ENCODE measurements around the gene TADA3. TPM values are rescaled to one million over a fixed set of nuclear protein-coding genes. Genes with fewer than 3 reads are reported as not detected.
A peak's percentile ranks its signal among the peaks of the same experiment; 100 is the strongest.

The TADA3 gene
- total and polyA plus RNA-seq, 2 donors (not counting 3 experiments of a cell fraction or from before 2014, with no cell fraction given) = 27.8 to 31.0 TPM

DNA sequence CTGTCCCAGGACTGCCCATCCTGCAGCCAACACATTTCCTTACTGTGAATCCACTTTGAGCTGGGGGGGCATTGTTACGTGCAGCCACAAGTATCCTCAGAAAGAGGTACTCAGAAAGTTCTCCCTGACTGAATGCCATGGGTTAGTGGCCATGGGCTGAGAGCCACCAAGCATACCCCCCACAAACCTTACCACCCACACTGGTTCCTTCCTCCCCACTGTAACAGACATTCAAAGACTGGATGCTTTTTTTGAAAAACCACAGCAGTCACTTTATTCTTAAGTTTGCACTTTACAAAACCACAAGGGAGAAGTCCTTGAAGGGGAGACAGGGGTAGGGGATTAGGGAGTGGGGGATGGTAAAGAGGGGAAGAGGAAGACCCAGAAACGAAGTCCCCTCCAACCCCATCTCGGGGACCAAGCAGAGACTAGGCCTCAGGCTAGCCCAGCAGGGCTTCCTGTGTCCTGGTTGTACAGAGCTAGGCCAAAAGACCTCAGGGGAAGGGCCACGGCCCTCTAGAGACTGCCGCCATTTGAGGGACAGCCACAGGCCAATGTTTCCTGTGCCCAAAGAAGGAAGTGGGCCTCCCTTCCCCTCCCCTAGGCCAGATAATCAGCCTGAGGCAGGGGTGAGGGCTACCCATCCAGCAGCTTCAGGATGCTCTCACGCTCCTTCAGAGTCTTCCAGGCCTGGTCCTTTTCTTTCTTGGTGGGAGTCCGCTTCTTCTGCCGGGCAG is 12.4 kb downstream of the TADA3 start:
- dilution Hi-C loops (cut with MboI; ENCODE audit: extremely low pct_ligation_motif_present, low sequenced_read_pairs) (no loop called here), intact Hi-C loops (cut with micrococcal nuclease) (no loop called here)
- no peak for FAIRE-seq
- no peak overlapping the region for H3K4me2 ChIP-seq (ENCODE audit: insufficient read depth, low read length)
- no peaks in the 10 kb centered on the region for H3K79me2 ChIP-seq (ENCODE audit: control insufficient read depth, insufficient read depth, low read length)
- no peak for DNase-seq (ENCODE audit: low read depth, low spot score)
- TSS peak; percentile 19 for BruUV-seq (replicated peaks)
- no peaks in the 10 kb centered on the region for H4K20me1 ChIP-seq (replicated peaks; ENCODE audit: control insufficient read depth, extremely low read depth, insufficient read depth, low read length)
- no peak overlapping the region for H3K4me3 ChIP-seq (replicated peaks in 1 of 3; ENCODE audit: insufficient read depth in 1 of 3, low read depth in 1 of 3, low read length in 3 of 3)
- ChIA-PET POLR2A (no interaction called here), CTCF (interaction anchor here (1.1 kb wide), 1 partner anchor 27 kb away, joined by 3 read pairs; no protein-coding TSS in a partner anchor)
- no peaks in the 10 kb centered on the region for H3K27me3 ChIP-seq (ENCODE audit: control insufficient read depth in 2 of 2, insufficient read depth in 2 of 2, low read length in 2 of 2)
- no peaks in the 10 kb centered on the region for H3K9me1 ChIP-seq (replicated peaks; ENCODE audit: control insufficient read depth, extremely low read depth, insufficient read depth, low read length)
- no peak overlapping the region for H3K9ac ChIP-seq (replicated peaks; ENCODE audit: extremely low read depth, insufficient read depth, low read length)
- no peak overlapping the region for H3K27ac ChIP-seq (ENCODE audit: insufficient read depth, low read depth, low read length)
- no peaks in the 10 kb centered on the region for H3K4me1 ChIP-seq (ENCODE audit: control insufficient read depth, extremely low read depth, insufficient read depth, low read length)
- peaks cover 0 to 5% of the 10 kb centered on the region in 2 experiments for H3K36me3 ChIP-seq (ENCODE audit: control insufficient read depth in 2 of 2, extremely low read depth in 1 of 2, insufficient read depth in 2 of 2, low read length in 2 of 2)
- H2AFZ ChIP-seq (ENCODE audit: low read depth, low read length) = no peak overlapping the region
- TF ChIP-seq, protein P1, sequence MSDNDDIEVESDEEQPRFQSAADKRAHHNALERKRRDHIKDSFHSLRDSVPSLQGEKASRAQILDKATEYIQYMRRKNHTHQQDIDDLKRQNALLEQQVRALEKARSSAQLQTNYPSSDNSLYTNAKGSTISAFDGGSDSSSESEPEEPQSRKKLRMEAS (IDR thresholded peaks at IDR 0.05; ENCODE audit: insufficient read depth, insufficient read length) = no peak
- TF ChIP-seq POLR2AphosphoS5 (IDR thresholded peaks at IDR 0.05; ENCODE audit: insufficient read depth, low read depth, low read length) (no peak), MYC (IDR thresholded peaks at IDR 0.05; ENCODE audit: low read depth, low read length) (no peak), FOS (IDR thresholded peaks at IDR 0.05; ENCODE audit: borderline replicate concordance, insufficient read depth, low read length) (no peak), EZH2 (IDR thresholded peaks at IDR 0.05; ENCODE audit: borderline replicate concordance, low read depth, low read length, severe bottlenecking) (no peak)
- TF ChIP-seq, protein P2, sequence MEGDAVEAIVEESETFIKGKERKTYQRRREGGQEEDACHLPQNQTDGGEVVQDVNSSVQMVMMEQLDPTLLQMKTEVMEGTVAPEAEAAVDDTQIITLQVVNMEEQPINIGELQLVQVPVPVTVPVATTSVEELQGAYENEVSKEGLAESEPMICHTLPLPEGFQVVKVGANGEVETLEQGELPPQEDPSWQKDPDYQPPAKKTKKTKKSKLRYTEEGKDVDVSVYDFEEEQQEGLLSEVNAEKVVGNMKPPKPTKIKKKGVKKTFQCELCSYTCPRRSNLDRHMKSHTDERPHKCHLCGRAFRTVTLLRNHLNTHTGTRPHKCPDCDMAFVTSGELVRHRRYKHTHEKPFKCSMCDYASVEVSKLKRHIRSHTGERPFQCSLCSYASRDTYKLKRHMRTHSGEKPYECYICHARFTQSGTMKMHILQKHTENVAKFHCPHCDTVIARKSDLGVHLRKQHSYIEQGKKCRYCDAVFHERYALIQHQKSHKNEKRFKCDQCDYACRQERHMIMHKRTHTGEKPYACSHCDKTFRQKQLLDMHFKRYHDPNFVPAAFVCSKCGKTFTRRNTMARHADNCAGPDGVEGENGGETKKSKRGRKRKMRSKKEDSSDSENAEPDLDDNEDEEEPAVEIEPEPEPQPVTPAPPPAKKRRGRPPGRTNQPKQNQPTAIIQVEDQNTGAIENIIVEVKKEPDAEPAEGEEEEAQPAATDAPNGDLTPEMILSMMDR (IDR thresholded peaks at IDR 0.05; ENCODE audit: extremely low read depth in 1 of 2, insufficient read depth in 1 of 2, low read depth in 1 of 2, low read length in 2 of 2) = no peak
- H3K9me3 ChIP-seq (replicated peaks; ENCODE audit: control insufficient read depth, insufficient read depth, low read length) = no peaks in the 10 kb centered on the region
